CD14-positive monocyte (primary cell): ENCODE data around the gene PDF. TPM values are rescaled to one million over a fixed set of nuclear protein-coding genes. Genes with fewer than 3 reads are reported as not detected.

Experiments
- DNase-seq, 3 donors: peaks; one replicate each; pipeline ENCODE4 v3.0.0-alpha.2; 2011 to 2022
- H2AFZ ChIP-seq: 2 replicates; pipeline ENCODE4 v1.6.0; 2012; ENCODE audit warnings: mild to moderate bottlenecking, low read depth, low read length, inconsistent platforms; ENCODE audit not compliant: insufficient read depth, poor library complexity, severe bottlenecking
- H3K27ac ChIP-seq, 2 donors: 1 replicate in 1 of 2; 2 replicates in 1 of 2; pipeline ENCODE4 v1.5.1; 2012 to 2013; ENCODE audit warnings: low read length in 2 of 2, control low read depth in 1 of 2, inconsistent platforms in 1 of 2, low read depth in 1 of 2, mild to moderate bottlenecking in 1 of 2
- H3K27me3 ChIP-seq, 2 donors: one replicate each; pipeline versions ENCODE4 v1.6.0 to v1.6.1; 2011 to 2013; ENCODE audit warnings: low read length in 2 of 2; ENCODE audit not compliant: control insufficient read depth in 2 of 2, insufficient read depth in 2 of 2
- H3K36me3 ChIP-seq, 2 donors: replicated peaks in 1 of 2; 1 replicate in 1 of 2; 2 replicates in 1 of 2; pipeline versions ENCODE4 v1.5.1 to v1.6.1; 2012 to 2013; ENCODE audit warnings: low read length in 2 of 2, control low read depth in 1 of 2, inconsistent platforms in 1 of 2, mild to moderate bottlenecking in 1 of 2; ENCODE audit not compliant: insufficient read depth in 2 of 2, control insufficient read depth in 1 of 2
- H3K4me1 ChIP-seq, 2 donors: 1 replicate in 1 of 2; 2 replicates in 1 of 2; pipeline versions ENCODE4 v1.5.1 to v1.6.1; 2012 to 2013; ENCODE audit warnings: low read length in 2 of 2, control low read depth in 1 of 2, inconsistent platforms in 1 of 2, mild to moderate bottlenecking in 1 of 2, moderate library complexity in 1 of 2; ENCODE audit not compliant: insufficient read depth in 2 of 2, control insufficient read depth in 1 of 2
- H3K4me2 ChIP-seq: replicated peaks from 2 replicates; pipeline ENCODE3; 2012; ENCODE audit warnings: low read length, moderate library complexity, mild to moderate bottlenecking; ENCODE audit not compliant: poor library complexity, severe bottlenecking; ENCODE audit errors: extremely low read depth
- H3K4me3 ChIP-seq, 3 experiments: fragments of 200-600 bp in 1 of 3; sonication (generic) in 1 of 3; replicated peaks in 1 of 3; 1 replicate in 2 of 3; 2 replicates in 1 of 3; pipeline ENCODE4 v1.5.1; 2011 to 2013; ENCODE audit warnings: low read length in 3 of 3, mild to moderate bottlenecking in 3 of 3, control low read depth in 2 of 3, low read depth in 2 of 3, inconsistent platforms in 1 of 3, moderate library complexity in 1 of 3
- H3K79me2 ChIP-seq: 2 replicates; pipeline ENCODE4 v1.6.0; 2012; ENCODE audit warnings: mild to moderate bottlenecking, control low read depth, inconsistent platforms, low read length, moderate library complexity; ENCODE audit not compliant: insufficient read depth
- H3K9ac ChIP-seq: 2 replicates; pipeline ENCODE4 v1.6.0; 2017; ENCODE audit warnings: low read length, mild to moderate bottlenecking; ENCODE audit not compliant: insufficient read depth, poor library complexity, severe bottlenecking
- H3K9me3 ChIP-seq, 2 donors: replicated peaks in 1 of 2; 1 replicate in 1 of 2; 2 replicates in 1 of 2; pipeline versions ENCODE4 v1.5.1 to v1.6.1; 2012 to 2013; ENCODE audit warnings: low read length in 2 of 2, control low read depth in 1 of 2; ENCODE audit not compliant: control insufficient read depth in 1 of 2, insufficient read depth in 1 of 2
- H4K20me1 ChIP-seq: 2 replicates; pipeline ENCODE4 v1.6.0; 2012; ENCODE audit warnings: mild to moderate bottlenecking, low read length, control low read depth, moderate library complexity; ENCODE audit not compliant: insufficient read depth
- H3K27ac Mint-ChIP-seq, 7 donors: one replicate each; pipeline ENCODE4 v1.8.0; 2020; ENCODE audit warnings: mild to moderate bottlenecking in 7 of 7, mixed read lengths in 7 of 7, moderate library complexity in 6 of 7, inconsistent platforms in 2 of 7
- H3K27me3 Mint-ChIP-seq, 3 donors: one replicate each; pipeline ENCODE4 v1.8.0; 2021 to 2022; ENCODE audit warnings: low read depth in 3 of 3, mild to moderate bottlenecking in 3 of 3, mixed read lengths in 3 of 3, moderate library complexity in 3 of 3, inconsistent platforms in 1 of 3
- H3K36me3 Mint-ChIP-seq, 2 donors: one replicate each; pipeline ENCODE4 v1.8.0; 2020; ENCODE audit warnings: mixed read lengths in 2 of 2, inconsistent platforms in 1 of 2, mild to moderate bottlenecking in 1 of 2
- H3K4me1 Mint-ChIP-seq: one replicate; pipeline ENCODE4 v1.8.0; 2020; ENCODE audit warnings: mild to moderate bottlenecking, mixed read lengths
- H3K4me3 Mint-ChIP-seq, 2 donors: one replicate each; pipeline ENCODE4 v1.8.0; 2020; ENCODE audit warnings: mild to moderate bottlenecking in 2 of 2, mixed read lengths in 2 of 2, moderate library complexity in 1 of 2
- H3K9me3 Mint-ChIP-seq, 7 donors: one replicate each; pipeline ENCODE4 v1.8.0; 2020 to 2022; ENCODE audit warnings: mixed read lengths in 7 of 7, mild to moderate bottlenecking in 6 of 7, moderate library complexity in 6 of 7, inconsistent platforms in 2 of 7
- CTCF ChIP-seq: fragments of 200-600 bp; IDR thresholded peaks from one replicate; pipeline ENCODE4 v1.8.0; 2022; ENCODE audit warnings: antibody characterized with exemption, mild to moderate bottlenecking
- WGBS: methylation state at CpG from one replicate; pipeline ENCODE4 v1.1.5; 2013; ENCODE audit warnings: missing lambda C conversion rate; ENCODE audit not compliant: insufficient coverage; 5-methylcytosine and 5-hydroxymethylcytosine counted together
- intact Hi-C, 2 donors: fragments of 100-400 bp; cut with micrococcal nuclease; formaldehyde crosslinking; loops; one replicate each; pipeline versions ENCODE4 v1.15.0 to v1.15.1; 2023
- polyA plus RNA-seq, 3 donors: library from polyadenylated mRNA; depleted of rRNA in 1 of 3; unstranded in 2 of 3; stranded (reverse) in 1 of 3; fragments of 300-500 nt in 2 of 3; fragments of >200 nt in 1 of 3; fragmentation: Illumina TruSeq in 2 of 3; gene quantifications; 1 replicate in 2 of 3; 2 replicates in 1 of 3; pipeline ENCODE4 v1.2.3, GENCODE V29; 2012 to 2021

PDF gene
- polyA plus RNA-seq, 3 donors, result 2.3 to 7.2 (median 4.2) TPM

- no peak overlapping the region for H3K9ac ChIP-seq
- no peak overlapping the region for H3K27ac ChIP-seq
- H3K27me3 ChIP-seq, result no peaks in the 10 kb centered on the region
- 98% methylated on average over 22 of the region's 22 CpGs for WGBS
- no peak for TF ChIP-seq CTCF
- H3K4me1 ChIP-seq, result no peaks in the 10 kb centered on the region
- Mint-ChIP-seq H3K4me3 (no peak overlapping the region), H3K4me1 (peaks cover 6% of the 10 kb centered on the region), H3K27me3 (peaks cover 0 to 1% (median 0%) of the 10 kb centered on the region in 3 donors), H3K27ac (no peak overlapping the region), H3K9me3 (no peaks in the 10 kb centered on the region), H3K36me3 (peaks cover 83 to 99% of the 10 kb centered on the region in 2 donors)
- no peak for DNase-seq
- H3K36me3 ChIP-seq, result peaks cover 88 to 100% of the 10 kb centered on the region in 2 donors
- H3K4me2 ChIP-seq, result no peak overlapping the region
- H3K79me2 ChIP-seq, result peaks cover 49% of the 10 kb centered on the region
- H2AFZ ChIP-seq, result no peak overlapping the region
- H4K20me1 ChIP-seq, result peaks cover 86% of the 10 kb centered on the region
- H3K4me3 ChIP-seq, result no peak overlapping the region
- intact Hi-C loops, result no loop called here
- no peaks in the 10 kb centered on the region for H3K9me3 ChIP-seq
These were observed 9.3 kb downstream of the PDF start for GRCh38 chr16:69321080-69321479.

GRCh38 chr16:69320740-69321073, 9.7 kb downstream of the PDF start:
- H3K36me3 Mint-ChIP-seq, result peaks cover 83 to 99% of the 10 kb centered on the region in 2 donors
- H3K27ac Mint-ChIP-seq, result no peak overlapping the region
- TF ChIP-seq CTCF, result no peak

More at GRCh38 chr16:69320740-69321073, 9.7 kb downstream of the PDF start:
- Histone ChIP-seq H3K27ac (no peak overlapping the region), H3K4me2 (no peak overlapping the region), H3K36me3 (peaks cover 88 to 100% of the 10 kb centered on the region in 2 donors), H3K4me1 (no peaks in the 10 kb centered on the region), H3K9me3 (no peaks in the 10 kb centered on the region), H3K9ac (no peak overlapping the region), H2AFZ (no peak overlapping the region), H3K4me3 (no peak overlapping the region), H3K79me2 (peaks cover 49% of the 10 kb centered on the region), H4K20me1 (peaks cover 86% of the 10 kb centered on the region), H3K27me3 (no peaks in the 10 kb centered on the region)
- Mint-ChIP-seq H3K27me3 (peaks cover 0 to 1% (median 0%) of the 10 kb centered on the region in 3 donors), H3K4me1 (peaks cover 6% of the 10 kb centered on the region), H3K9me3 (peaks cover 0 to 1% (median 0%) of the 10 kb centered on the region in 7 donors), H3K4me3 (no peak overlapping the region)
- DNase-seq, result no peak
- 95% methylated on average over 12 of the region's 13 CpGs for WGBS
- intact Hi-C loops, result no loop called here
